Colon (tissue), 2 donors: Measurements from ENCODE around the gene LUZP4.
"Not testable (repeated sequence)": the region's sequence is repeated elsewhere in the genome, so short reads cannot be mapped to it uniquely, and the experiment has no call there.

Source experiments
- FAIRE-seq: peaks from 2 replicates; lab custom pipeline; 2012; peaks lifted over from hg19 to GRCh38; lab: Jason Lieb, UNC
- donor health status: control.
- donor health status: control.

LUZP4 gene

GRCh38 chrX:115289465-115289864, at the start of gene LUZP4:
Gene LUZP4, plus strand, starts transcription at chrX:115289715. Its CDS starts 45 bp downstream, at chrX:115289760.
- no peak for FAIRE-seq

GRCh38 chrX:115251458-115252233, 37.9 kb upstream of the LUZP4 start:
- peak; percentile 92 for FAIRE-seq

GRCh38 chrX:115255003-115255402, 34.5 kb upstream of the LUZP4 start:
- FAIRE-seq = no peak

DNA sequence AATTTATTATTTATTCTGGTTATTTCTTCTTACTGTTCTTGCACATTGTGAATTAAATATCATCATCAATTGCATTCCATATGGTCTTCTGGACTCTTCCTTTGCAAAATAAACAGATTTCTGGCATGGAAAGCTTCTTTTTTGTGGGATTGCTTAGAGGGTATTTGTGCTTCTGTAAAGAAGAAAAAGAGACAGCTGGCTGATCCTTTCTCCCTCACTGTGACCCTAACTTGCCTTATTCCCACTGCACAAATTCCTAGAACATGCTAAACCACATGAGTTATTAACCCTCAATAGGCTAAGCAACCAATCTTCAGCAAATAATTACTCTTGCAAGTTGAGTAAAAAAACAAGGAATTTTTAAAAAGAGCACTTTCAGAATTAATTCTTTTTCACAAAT, 31.8 kb upstream of the LUZP4 start:
- peak; percentile 10 for FAIRE-seq

DNA sequence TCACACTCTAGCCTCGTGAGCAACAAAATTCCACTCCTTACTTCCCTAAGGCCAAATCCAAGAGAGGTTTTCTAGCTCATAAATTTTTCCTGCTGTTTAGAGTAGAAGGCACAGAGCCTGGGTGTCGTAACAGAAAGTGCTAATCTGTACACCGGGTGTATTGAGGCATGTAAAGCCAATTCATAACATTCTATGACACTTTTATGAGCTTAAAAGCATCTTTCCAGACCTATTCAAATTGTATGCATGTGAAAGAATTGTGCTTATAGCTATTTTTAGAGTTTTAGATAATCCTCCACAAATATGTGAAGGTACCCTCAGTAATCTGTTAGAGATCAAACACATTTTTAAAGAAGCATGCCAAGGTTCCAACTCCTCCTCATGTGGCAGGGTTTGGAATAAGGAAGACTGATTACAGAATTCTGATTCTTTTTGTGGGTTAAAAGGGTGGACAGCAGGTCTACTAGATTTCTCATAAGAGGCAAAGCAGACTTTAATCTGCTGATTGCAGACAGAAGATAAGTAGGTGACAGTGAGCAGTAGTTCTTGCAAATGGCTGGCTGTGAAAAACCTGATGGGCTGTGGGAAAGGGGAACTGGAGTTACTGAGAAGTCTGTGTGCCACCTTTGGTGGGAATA, 30.2 kb upstream of the LUZP4 start:
- FAIRE-seq = no peak

DNA sequence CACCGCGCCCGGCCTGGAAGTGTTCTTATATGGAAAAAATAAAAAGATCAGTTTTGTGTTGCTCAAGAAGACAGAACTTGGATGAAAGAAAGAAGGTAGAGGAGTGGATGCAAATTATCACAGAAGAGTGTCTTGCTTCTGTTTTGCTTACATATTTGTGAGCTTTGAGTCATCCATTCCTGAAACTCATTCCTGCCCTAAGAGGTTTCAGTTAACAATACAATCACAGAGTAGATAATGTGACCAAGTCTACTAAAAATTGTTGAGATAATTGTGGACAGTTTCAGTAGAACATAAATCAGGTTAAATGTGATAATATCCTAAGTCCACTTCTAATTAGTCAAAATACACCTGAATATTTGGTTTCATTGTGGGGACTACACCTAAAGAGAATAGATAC, 29.2 kb upstream of the LUZP4 start:
- no peak for FAIRE-seq

- no peak for FAIRE-seq
These were observed 28.4 kb upstream of the LUZP4 start for GRCh38 chrX:115261148-115261547.

- FAIRE-seq = no peak
These were observed 25.5 kb upstream of the LUZP4 start for GRCh38 chrX:115264009-115264408.

DNA sequence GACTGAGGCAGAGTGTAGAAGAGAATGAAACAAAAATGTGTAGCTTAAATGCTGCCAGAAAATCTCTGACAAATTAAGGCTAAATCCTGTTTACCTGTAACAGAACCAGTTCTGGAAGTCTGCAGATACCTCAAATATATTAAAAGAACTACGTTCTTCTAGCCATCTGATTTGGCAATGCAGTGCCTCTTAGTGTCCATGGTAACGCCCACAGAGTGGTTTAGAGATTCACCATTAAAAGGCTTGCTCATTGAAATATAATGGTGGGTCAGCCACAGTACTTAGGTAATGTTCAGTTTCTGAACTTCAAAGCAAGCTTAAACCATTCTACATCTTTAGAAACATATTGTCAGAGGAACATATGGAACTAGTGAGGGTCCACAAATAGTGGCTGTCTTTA, 23.2 kb upstream of the LUZP4 start:
- no peak for FAIRE-seq

DNA sequence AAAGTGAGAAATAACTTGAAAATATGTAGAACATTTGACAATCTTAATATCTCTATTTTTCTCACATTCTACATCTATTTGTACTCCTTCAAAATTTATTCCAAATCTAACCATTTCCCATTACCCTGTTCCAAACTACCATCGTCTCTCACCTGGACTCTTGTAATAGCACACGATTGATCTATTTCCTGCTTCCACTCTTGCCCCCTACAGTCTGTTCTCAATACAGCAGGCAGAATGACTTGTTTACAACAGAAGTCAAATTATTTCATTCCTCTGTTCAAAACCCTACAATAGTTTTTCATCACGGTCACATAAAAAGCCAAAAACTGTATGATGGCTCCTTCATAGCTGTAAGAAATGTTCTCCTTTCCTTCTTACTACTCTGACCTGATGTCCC, 21.1 kb upstream of the LUZP4 start:
- FAIRE-seq = peak; percentile 14

GRCh38 chrX:115269051-115269683, 20.3 kb upstream of the LUZP4 start:
- no peak for FAIRE-seq

- no peak for FAIRE-seq
These were observed 4.6 kb upstream of the LUZP4 start for GRCh38 chrX:115284877-115285276.

GRCh38 chrX:115297189-115297588, 7.7 kb downstream of the LUZP4 start:
- FAIRE-seq = peak; percentile 86

DNA sequence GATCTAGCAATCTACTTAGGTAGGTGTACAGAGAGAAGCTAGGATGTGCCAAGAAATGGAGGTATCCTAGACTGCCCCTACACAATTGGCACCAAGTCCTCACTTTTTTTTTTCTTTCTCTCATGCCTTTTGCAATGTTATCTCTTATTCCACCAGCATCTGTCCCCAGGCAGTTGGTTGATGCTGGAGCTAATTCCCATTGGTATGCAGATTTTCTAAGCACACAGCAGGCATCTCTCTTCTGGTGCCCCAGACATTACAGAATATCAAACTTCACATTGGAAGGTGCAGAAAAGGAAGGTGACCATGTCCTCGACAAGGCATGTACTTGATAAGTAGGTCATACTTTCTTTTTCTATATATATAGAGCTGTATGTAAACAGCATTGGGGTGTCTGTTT, 21.6 kb downstream of the LUZP4 start:
- FAIRE-seq = no peak

- no peak for FAIRE-seq
These were observed 22.1 kb downstream of the LUZP4 start for GRCh38 chrX:115311601-115312001.

DNA sequence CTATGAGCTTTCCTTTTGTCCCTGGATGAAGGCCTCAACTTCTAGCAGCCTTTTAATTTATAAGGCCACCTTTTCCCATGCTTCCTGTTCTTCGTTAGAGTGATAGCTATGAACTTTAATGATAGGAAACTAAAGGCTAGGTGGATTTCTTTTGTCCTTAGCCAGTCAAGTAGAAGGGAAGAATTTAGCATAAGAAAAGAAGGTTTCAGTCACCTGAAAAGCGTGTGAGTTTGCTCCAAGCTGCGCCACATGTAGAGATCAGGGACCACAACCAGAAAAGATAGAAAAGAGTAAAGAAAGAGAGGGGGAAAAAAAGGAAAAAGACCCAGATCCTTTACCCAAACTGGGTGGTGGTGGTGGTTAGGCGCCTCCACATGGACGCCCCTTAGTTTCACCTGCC, 28.6 kb downstream of the LUZP4 start:
- FAIRE-seq = no peak

- no peak for FAIRE-seq
These were observed 32.9 kb downstream of the LUZP4 start for GRCh38 chrX:115322375-115322774.

- FAIRE-seq = no peak
These were observed 34.7 kb downstream of the LUZP4 start for GRCh38 chrX:115324194-115324593.

DNA sequence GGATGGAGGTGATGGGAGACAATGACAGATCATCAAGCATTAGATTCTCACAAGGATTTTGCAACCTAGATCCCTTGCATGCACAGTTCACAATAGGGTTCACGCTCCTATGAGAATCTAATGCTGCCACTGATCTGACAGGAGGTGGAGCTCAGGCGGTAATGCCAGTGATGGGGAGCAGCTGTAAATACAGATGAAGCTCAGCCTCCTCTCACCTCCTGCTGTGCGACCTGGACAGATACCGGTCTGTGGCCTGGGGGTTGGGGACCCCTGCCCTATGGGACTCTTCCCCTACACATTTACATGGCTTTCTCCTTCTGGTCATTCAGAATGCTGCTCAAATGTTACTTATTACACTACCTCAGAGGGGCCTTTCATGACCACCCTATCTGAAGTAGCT, 39.8 kb downstream of the LUZP4 start:
- not testable (repeated sequence) for FAIRE-seq

DNA sequence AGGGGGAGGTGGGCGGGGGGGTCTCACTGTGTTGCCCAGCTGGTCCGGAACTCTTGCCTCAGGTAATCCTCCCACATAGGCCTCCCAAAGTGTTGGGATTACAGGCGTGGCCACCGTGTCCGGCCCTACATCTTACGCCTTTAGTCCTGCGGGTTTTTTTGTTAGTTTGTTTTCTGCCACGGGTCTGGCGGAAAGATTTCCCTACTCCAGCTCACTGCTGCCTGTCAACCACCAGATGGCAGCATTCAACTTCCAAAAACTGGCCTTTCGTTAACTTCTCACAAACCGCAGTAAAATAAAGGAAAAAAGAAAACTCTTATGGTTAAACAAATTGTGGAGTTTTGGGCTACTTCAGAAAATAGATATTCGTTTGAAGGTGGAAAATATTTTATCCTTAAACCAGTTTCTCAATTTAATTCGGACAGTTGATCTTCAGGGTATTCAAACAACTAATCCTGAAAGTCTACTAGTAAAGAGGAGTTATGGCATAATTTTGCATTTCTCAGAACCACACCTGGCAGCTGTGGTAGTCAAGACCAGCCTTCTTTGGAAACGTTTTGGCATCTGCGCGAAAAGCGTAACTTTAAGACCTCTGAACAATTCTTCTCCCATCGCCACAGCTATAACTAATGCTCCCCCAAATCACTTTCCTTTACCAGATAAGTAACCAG, 41.1 kb downstream of the LUZP4 start:
- FAIRE-seq = peak; percentile 91

DNA sequence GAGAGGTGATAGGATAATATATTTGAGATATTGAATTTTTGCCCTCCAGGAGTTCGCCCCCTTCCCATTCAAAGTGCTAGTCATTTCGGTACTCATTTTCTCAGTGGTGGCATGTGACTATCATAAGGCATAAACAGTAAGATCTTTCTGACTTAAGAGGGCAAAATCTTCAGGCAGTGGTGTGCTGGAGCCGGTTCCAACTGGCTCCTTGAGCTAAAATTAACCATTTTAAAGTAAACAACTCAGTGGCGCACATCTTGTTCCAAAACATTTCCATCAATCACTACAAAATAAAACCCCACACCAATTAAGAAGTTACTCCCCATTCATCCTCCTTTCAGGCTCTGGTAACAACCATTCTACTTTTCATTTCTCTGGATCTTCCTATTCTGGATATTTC, 43.3 kb downstream of the LUZP4 start:
- no peak for FAIRE-seq

- no peak for FAIRE-seq
These were observed 43.9 kb downstream of the LUZP4 start for GRCh38 chrX:115333446-115333845.
